Stimulated activated CD4-positive, alpha-beta T cell treated with anti-CD3 and anti-CD28 coated beads, Interleukin-4, amount 100 ng/mL, for 48 hours (primary cell): ENCODE measurements around the gene SPATS2.

ENCODE experiments used
- DNase-seq, 2 donors: peaks; one replicate each; pipeline ENCODE4 v3.0.0-alpha.2; 2020; ENCODE audit warnings: low read depth in 2 of 2

Gene SPATS2

GRCh38 chr12:49556391-49557186 lies 189.3 kb downstream of the SPATS2 start:
- DNase-seq, result no peak

GRCh38 chr12:49557187-49557916 lies 190.1 kb downstream of the SPATS2 start:
- no peak for DNase-seq

- no peak for DNase-seq
Observed at GRCh38 chr12:49557917-49558215, 190.6 kb downstream of the SPATS2 start.

- no peak for DNase-seq
Observed at GRCh38 chr12:49558526-49558925, 191.3 kb downstream of the SPATS2 start.

GRCh38 chr12:49559011-49559675 lies 191.9 kb downstream of the SPATS2 start:
- no peak for DNase-seq

- DNase-seq, result no peak
Observed at GRCh38 chr12:49560695-49561094, 193.4 kb downstream of the SPATS2 start.

DNA sequence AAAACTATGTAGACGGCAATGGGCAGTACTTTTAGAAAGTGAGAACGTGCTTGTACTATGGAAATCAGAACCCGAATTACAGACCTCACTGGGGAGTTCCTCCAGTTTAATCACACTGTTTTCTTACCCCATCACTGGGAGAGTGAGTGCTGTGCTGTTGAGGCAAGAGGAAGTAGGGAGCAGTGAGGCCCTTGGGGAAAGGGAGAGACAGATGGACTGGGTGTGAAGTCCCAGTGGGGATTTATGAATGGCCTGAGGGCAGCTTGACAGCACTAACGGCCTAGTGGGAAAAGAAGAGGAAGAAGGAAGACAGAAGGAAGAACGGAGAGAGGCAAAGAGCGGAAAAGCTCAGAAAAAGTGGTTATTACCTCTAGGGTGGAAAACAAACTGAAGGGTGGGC lies 195.0 kb downstream of the SPATS2 start:
- no peak for DNase-seq

- no peak for DNase-seq
Observed at GRCh38 chr12:49562831-49563230, 195.6 kb downstream of the SPATS2 start.

DNA sequence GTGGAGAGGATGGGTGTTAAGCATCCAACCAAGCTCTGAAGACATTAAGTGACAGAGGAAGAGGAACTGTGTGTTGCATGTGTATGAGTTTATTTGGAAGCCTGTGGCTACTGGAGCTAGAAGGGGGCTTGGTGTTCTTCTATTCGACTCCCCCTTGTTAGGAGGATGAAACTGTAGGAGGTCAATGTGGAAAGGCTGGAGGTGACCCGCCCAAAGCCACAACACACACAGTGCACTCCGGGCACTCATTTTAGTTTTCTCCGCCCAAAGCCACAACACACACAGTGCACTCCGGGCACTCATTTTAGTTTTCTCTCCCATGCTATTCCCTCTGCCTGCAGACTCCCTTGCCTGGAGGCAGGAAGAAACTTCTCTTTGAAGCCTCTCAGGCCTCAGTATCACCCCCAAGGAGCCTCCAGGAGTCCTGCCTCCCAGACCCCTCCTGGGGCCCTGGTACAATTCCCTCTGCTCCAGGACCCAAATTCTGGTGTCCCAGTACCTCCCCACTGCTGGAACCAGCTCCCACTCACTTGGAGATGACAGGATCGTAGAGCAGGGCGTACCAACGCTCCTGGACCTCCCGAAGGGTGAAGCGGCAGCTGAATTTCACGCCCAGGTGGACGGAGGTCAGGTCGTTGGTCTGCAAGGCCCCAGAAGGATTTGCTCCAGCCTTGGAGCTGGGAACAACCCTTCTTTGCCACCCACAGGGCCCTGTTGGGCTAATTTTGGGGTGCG lies 196.9 kb downstream of the SPATS2 start:
- no peak for DNase-seq

- DNase-seq, result no peak
Observed at GRCh38 chr12:49564686-49565405, 197.6 kb downstream of the SPATS2 start.

DNA sequence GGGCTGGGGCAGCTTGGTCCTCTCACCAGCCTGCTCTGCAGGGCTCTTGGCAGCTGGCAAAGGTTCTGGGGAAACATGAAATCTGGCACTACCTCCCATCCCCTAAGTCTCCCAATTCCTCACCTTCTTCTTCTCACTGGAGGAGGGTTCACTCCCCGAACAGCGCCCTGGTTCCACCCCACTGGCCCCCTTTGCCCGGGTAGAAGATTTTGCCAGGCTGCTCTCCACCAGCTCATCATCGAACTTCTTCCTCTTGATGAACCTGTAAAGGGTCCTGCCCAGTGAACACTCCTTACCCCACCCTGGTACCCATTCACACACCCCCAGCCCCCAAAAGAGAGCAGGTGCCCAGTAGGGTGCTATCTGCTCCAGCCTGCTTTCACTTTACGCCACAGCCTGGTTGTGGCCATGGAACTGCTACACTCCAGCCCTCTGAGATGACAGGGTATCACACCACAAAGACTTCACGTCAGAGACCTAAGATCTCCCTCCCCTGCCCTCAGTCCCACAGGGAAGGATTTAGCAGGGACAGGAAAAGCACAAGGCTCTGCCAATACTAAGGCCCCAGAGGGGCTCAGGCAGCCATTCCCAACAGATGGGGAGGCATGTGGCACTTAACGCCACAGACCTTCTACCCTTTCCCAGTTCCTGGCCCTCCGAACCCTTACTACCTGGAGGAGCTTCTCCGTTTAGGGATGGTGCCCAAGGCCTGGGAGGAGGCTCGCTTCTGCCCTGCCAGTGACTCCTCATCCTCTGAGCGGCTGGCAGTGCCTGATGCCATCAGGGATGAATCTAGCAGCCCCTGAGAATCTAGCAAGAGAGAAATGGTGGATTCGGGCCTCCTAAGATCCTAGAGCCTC lies 198.4 kb downstream of the SPATS2 start:
- no peak for DNase-seq

DNA sequence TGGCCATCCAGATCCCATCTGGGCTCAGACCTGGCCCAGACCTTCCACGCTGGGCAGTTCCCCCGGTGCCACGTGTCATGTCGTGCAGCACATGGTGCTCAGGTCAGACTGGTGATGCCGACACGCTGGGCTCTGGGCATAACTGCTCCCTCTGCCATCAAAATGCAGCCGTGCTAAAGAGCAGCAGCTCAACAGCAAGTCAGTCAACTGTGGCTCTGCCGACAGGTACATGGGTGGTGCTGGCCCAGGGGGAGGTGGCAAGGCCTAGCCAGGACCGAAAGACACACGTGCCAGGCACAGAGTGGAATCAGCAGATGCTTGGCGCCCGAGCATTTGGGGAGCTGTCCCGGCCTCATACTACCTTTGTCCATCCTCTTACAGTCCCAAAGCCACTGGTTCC lies 199.1 kb downstream of the SPATS2 start:
- no peak for DNase-seq

GRCh38 chr12:49567302-49567610 lies 200.0 kb downstream of the SPATS2 start:
- DNase-seq, result no peak

DNA sequence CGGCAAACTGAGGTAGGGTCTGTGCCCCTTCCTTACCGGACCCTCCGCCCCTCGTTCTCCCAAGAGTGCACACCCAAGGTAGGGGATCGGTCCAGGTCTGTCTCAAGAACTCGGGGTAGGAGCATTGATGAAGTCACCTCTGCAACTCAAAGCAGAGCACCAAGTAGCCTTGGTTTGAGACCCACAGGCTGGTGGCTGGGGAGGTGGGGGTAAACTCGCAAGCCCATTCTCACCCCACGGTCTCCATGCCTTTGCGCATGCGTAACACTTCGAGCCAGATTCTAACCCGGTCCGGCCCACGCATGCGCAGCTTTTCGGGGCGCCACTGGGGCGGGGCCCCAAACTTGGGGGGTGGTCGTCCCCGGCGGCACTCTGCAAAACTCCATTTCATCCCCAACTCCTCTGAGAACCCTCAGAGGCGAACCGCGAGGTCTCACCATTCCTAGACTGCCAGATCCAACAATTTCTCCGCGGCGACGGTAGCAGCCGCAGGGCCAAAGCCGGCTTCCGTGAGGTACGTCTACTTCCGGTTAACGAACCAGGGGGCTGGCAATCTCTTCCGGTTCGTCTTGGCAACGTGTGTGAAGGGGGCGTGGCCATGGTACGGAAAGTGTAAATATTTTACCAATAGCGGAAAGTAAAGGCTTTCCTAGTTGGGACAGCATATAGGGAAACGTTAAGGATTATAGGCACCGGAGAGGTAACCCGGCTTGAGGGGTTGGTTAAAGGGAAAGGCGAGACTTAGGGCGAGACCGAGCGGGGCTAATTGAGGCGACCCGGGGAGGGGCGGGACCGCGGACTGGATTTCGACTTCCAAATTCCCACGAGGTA lies 200.6 kb downstream of the SPATS2 start, which contains the start of gene MCRS1:
MCRS1 (minus strand) TSS at position 532 of the 831 bp plus-strand sequence. CDS start 1,411 bp downstream, outside the sequence.
- DNase-seq, result peak; percentile 84 to 86

GRCh38 chr12:49568442-49569162 lies 201.3 kb downstream of the SPATS2 start:
- DNase-seq, result no peak
